GM15510 (cell line): ENCODE measurements around the gene ASB4.

Experiments used
- POLR2A ChIP-seq: IDR thresholded peaks from 3 replicates; pipeline ENCODE4 v1.6.1; 2011; ENCODE audit warnings: borderline replicate concordance; ENCODE audit not compliant: insufficient read length; ENCODE audit errors: extremely low read depth

Gene ASB4

GRCh38 chr7:95589766-95590165 is 104.0 kb downstream of the ASB4 start:
- no peak for TF ChIP-seq POLR2A
